Ovary (tissue), 3 donors: Measurements from ENCODE around the gene HOXA4.

ENCODE experiments used
- POLR2A ChIP-seq: fragments of 450-650 bp; IDR thresholded peaks from one replicate; pipeline ENCODE4 v1.6.1; 2017; ENCODE audit warnings: antibody characterized with exemption, mild to moderate bottlenecking, moderate library complexity
- TF ChIP-seq, protein P1 (sequence below), 3 donors: fragments of 450-650 bp in 2 of 3; fragments of 200-600 bp in 1 of 3; IDR thresholded peaks; one replicate each; pipeline versions ENCODE4 v1.5.1 to v1.8.0; 2016 to 2022; ENCODE audit warnings: antibody characterized with exemption in 3 of 3, mild to moderate bottlenecking in 1 of 3
- donor health status: DM: no; HTN: no; CAD: no.

DNA sequence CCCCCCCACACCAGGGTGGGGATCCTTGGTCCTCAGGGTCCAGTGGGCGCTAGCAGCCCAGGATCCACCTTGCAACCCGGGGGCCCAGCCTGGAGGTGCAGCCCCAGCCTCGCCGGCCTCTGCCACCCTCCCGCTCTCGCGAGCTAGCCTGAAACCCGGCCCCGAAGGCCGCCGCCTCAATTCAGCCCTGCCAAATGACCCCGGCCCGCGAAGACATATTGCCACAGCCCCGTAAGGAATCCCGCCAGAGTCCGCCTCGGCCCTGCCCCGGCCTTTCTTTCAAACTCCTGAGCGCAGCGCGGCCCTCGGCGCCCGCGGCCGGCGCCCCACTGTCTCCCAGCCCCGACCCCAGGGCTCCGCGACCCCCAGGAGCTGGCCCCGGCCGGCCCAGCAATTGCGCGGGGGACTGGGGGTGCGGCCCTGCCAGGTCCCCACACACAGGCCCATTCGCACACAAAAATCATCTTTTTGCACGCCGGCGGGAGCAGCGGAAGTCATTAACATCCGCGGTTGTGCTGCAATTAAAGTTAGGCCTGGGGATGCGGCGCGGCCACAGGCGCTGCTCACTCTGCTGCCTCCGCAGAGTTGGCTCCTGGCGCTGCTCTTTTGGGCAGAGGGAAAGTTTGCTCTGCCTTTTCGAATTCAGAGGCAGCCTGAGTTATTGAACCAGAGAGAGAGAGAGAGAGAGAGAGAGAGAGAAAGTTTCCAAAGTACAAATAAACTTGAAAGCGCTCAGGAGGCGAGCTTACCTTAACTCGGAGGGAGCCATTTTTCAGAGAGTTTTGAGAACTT, 9.0 kb upstream of the HOXA4 start:
- TF ChIP-seq, protein P1, sequence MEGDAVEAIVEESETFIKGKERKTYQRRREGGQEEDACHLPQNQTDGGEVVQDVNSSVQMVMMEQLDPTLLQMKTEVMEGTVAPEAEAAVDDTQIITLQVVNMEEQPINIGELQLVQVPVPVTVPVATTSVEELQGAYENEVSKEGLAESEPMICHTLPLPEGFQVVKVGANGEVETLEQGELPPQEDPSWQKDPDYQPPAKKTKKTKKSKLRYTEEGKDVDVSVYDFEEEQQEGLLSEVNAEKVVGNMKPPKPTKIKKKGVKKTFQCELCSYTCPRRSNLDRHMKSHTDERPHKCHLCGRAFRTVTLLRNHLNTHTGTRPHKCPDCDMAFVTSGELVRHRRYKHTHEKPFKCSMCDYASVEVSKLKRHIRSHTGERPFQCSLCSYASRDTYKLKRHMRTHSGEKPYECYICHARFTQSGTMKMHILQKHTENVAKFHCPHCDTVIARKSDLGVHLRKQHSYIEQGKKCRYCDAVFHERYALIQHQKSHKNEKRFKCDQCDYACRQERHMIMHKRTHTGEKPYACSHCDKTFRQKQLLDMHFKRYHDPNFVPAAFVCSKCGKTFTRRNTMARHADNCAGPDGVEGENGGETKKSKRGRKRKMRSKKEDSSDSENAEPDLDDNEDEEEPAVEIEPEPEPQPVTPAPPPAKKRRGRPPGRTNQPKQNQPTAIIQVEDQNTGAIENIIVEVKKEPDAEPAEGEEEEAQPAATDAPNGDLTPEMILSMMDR (IDR thresholded peaks at IDR 0.05): no peak
- no peak for TF ChIP-seq POLR2A
